ENCODE measurements around the gene DPH1.

DNA sequence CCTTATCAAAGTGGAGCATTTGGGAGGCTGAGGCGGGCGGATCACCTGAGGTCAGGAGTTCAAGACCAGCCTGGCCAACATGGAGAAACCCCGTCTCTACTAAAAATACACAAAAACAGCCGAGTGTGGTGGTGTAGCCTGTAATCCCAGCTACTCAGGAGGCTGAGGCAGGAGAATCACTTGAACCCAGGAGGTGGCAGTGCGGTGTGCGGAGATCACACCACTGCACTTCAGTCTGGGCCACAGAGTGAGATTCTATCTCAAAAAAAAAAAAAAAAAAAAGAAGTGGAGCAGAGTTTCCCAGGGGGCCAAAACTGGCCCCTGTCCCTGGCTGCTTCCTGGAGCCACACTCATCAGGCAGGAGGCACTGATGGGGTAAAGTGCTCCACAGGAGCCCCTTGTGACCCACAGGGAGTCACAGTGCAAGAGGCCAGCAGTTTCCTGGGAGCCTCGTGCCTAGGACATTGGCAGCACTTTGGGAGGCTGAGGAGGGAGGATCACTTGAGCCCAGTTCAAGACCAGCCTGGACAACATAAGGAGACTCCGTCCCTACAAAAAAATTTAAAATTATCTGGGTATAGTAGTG lies 49.2 kb upstream of the DPH1 start:
- TF ChIP-seq, protein P1, sequence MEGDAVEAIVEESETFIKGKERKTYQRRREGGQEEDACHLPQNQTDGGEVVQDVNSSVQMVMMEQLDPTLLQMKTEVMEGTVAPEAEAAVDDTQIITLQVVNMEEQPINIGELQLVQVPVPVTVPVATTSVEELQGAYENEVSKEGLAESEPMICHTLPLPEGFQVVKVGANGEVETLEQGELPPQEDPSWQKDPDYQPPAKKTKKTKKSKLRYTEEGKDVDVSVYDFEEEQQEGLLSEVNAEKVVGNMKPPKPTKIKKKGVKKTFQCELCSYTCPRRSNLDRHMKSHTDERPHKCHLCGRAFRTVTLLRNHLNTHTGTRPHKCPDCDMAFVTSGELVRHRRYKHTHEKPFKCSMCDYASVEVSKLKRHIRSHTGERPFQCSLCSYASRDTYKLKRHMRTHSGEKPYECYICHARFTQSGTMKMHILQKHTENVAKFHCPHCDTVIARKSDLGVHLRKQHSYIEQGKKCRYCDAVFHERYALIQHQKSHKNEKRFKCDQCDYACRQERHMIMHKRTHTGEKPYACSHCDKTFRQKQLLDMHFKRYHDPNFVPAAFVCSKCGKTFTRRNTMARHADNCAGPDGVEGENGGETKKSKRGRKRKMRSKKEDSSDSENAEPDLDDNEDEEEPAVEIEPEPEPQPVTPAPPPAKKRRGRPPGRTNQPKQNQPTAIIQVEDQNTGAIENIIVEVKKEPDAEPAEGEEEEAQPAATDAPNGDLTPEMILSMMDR (IDR thresholded peaks at IDR 0.05; ENCODE audit: low read depth, low read length): no peak
- no peak for TF ChIP-seq POLR2A (IDR thresholded peaks at IDR 0.05; ENCODE audit: extremely low read depth, insufficient read length)
- no peak for TF ChIP-seq MYC (IDR thresholded peaks at IDR 0.05; ENCODE audit: low read depth, low read length)
- TF ChIP-seq, protein P2, sequence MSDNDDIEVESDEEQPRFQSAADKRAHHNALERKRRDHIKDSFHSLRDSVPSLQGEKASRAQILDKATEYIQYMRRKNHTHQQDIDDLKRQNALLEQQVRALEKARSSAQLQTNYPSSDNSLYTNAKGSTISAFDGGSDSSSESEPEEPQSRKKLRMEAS (IDR thresholded peaks at IDR 0.05; ENCODE audit: low read depth, low read length): no peak
